PC-9 (cell line): ENCODE measurements around the gene DHRS4. TPM values are rescaled to one million over a fixed set of nuclear protein-coding genes. Genes with fewer than 3 reads are reported as not detected.
"Not testable (repeated sequence)": the region's sequence is repeated elsewhere in the genome, so short reads cannot be mapped to it uniquely, and the experiment has no call there.

ENCODE experiments used
- BruUV-seq: library from RNA; stranded (reverse); fragments of 400-500 nt; replicated peaks from 2 replicates; lab custom pipeline; 2021; lab: Mats Ljungman, UMichigan
- CTCF ChIA-PET: fragments of 300-600 bp; sonication (Branson Sonifier 250); formaldehyde crosslinking; loops from one replicate; lab custom pipeline; 2022; ENCODE audit warnings: antibody characterized with exemption; lab: Charles Lee
- POLR2A ChIA-PET: fragments of 300-600 bp; sonication (Branson Sonifier 250); formaldehyde crosslinking; loops from one replicate; lab custom pipeline; 2022; ENCODE audit warnings: antibody characterized with exemption; ENCODE audit not compliant: unreplicated experiment; lab: Charles Lee
- DNase-seq, 2 experiments: peaks; one replicate each; pipeline versions ENCODE4 v3.0.0 to v3.0.0-alpha.2; 2015 to 2022; ENCODE audit warnings: mixed read lengths in 1 of 2
- H2AFZ ChIP-seq: fragments of 200-600 bp; sonication (generic); 2 replicates; pipeline ENCODE4 v1.8.1; 2017; ENCODE audit warnings: antibody characterized with exemption
- H3F3A ChIP-seq: fragments of 200-600 bp; sonication (generic); 2 replicates; pipeline ENCODE4 v1.8.1; 2017; ENCODE audit warnings: antibody characterized with exemption, mild to moderate bottlenecking, low read depth; ENCODE audit not compliant: insufficient read depth
- H3K27ac ChIP-seq: fragments of 200-600 bp; sonication (generic); 2 replicates; pipeline ENCODE4 v1.6.1; 2016; ENCODE audit warnings: mixed run types
- H3K27me3 ChIP-seq: fragments of 200-600 bp; sonication (generic); 2 replicates; pipeline ENCODE4 v1.6.1; 2016; ENCODE audit warnings: low read depth, mixed run types; ENCODE audit not compliant: insufficient read depth
- H3K36me3 ChIP-seq: fragments of 200-600 bp; sonication (generic); 2 replicates; pipeline ENCODE4 v1.6.1; 2016; ENCODE audit warnings: low read depth, mixed run types
- H3K4me1 ChIP-seq: fragments of 200-600 bp; sonication (generic); replicated peaks from 2 replicates; pipeline ENCODE4 v1.6.1; 2016; ENCODE audit warnings: mixed run types; ENCODE audit not compliant: insufficient read depth
- H3K4me2 ChIP-seq: fragments of 200-600 bp; sonication (generic); 2 replicates; pipeline ENCODE4 v1.6.1; 2017; ENCODE audit warnings: mixed run types
- H3K4me3 ChIP-seq: fragments of 200-600 bp; sonication (generic); 2 replicates; pipeline ENCODE4 v1.6.1; 2016; ENCODE audit warnings: mixed run types
- H3K79me2 ChIP-seq: fragments of 200-600 bp; sonication (generic); 2 replicates; pipeline ENCODE4 v1.6.1; 2017; ENCODE audit warnings: low read depth, mixed run types
- H3K9me2 ChIP-seq: fragments of 200-600 bp; sonication (generic); 2 replicates; pipeline ENCODE4 v1.8.1; 2017; ENCODE audit warnings: mild to moderate bottlenecking; ENCODE audit not compliant: insufficient read depth
- H3K9me3 ChIP-seq: fragments of 200-600 bp; sonication (generic); 2 replicates; pipeline ENCODE4 v1.8.1; 2016; ENCODE audit warnings: low read depth; ENCODE audit not compliant: insufficient read depth
- H4K20me1 ChIP-seq: fragments of 200-600 bp; sonication (generic); 2 replicates; pipeline ENCODE4 v1.8.1; 2017; ENCODE audit not compliant: insufficient read depth
- CTCF ChIP-seq: fragments of 200-600 bp; sonication (generic); conservative IDR thresholded peaks from 2 replicates; pipeline ENCODE4 v1.6.1; 2017; ENCODE audit warnings: mixed run types, antibody characterized with exemption, mild to moderate bottlenecking, moderate library complexity
- EZH2 ChIP-seq: fragments of 200-600 bp; sonication (generic); IDR thresholded peaks from 2 replicates; pipeline ENCODE4 v1.8.0; 2017; ENCODE audit warnings: antibody characterized with exemption, low read depth
- intact Hi-C: fragments of 100-400 bp; cut with micrococcal nuclease; formaldehyde crosslinking; loops from one replicate; pipeline ENCODE4 v1.10.0; 2022; ENCODE audit not compliant: unreplicated experiment
- total RNA-seq: library from RNA; stranded (reverse); gene quantifications from 2 replicates; pipeline ENCODE4 v1.2.3, GENCODE V29; 2021

DHRS4 gene
- total RNA-seq, 1 experiment from 2014 or later: 17.6 TPM

- ChIA-PET POLR2A (no interaction called here), CTCF (interaction anchor here (0.7 kb wide), 1 partner anchor 26 kb away, joined by 3 read pairs; no protein-coding TSS in a partner anchor)
- Histone ChIP-seq H3K36me3 (no peaks in the 10 kb centered on the region), H3K79me2 (no peaks in the 10 kb centered on the region), H3K9me3 (no peaks in the 10 kb centered on the region), H2AFZ (no peak overlapping the region), H3K9me2 (no peaks in the 10 kb centered on the region), H3K4me3 (no peak overlapping the region), H3K27ac (no peak overlapping the region), H3K27me3 (no peaks in the 10 kb centered on the region), H3F3A (no peaks in the 10 kb centered on the region), H3K4me1 (no peaks in the 10 kb centered on the region), H4K20me1 (no peaks in the 10 kb centered on the region), H3K4me2 (no peak overlapping the region)
- TF ChIP-seq CTCF (no peak), EZH2 (no peak)
- intact Hi-C loops: no loop called here
- no TSS peak for BruUV-seq
- no peak for DNase-seq
These were observed 57.5 kb downstream of the DHRS4 start for GRCh38 chr14:24011051-24011450.

GRCh38 chr14:24012726-24013273, 59.2 kb downstream of the DHRS4 start:
- intact Hi-C loops, H3K27ac ChIP-seq, H3K4me3 ChIP-seq, H3K36me3 ChIP-seq, H3K9me2 ChIP-seq, BruUV-seq, H2AFZ ChIP-seq, H3K9me3 ChIP-seq, H3K4me1 ChIP-seq, H3K4me2 ChIP-seq, DNase-seq, H3F3A ChIP-seq, CTCF ChIA-PET, POLR2A ChIA-PET, H3K27me3 ChIP-seq, H3K79me2 ChIP-seq, H4K20me1 ChIP-seq: not testable (repeated sequence)

GRCh38 chr14:24013654-24014514, 60.3 kb downstream of the DHRS4 start:
- no peaks in the 10 kb centered on the region for H3K79me2 ChIP-seq
- no peaks in the 10 kb centered on the region for H3K9me3 ChIP-seq
- no peak overlapping the region for H3K4me2 ChIP-seq
- BruUV-seq: no TSS peak
- no peaks in the 10 kb centered on the region for H3K9me2 ChIP-seq
- H3K27ac ChIP-seq: no peak overlapping the region
- H4K20me1 ChIP-seq: no peaks in the 10 kb centered on the region
- peak; percentile 37 to 40 for DNase-seq
- POLR2A ChIA-PET: no interaction called here
- no peak overlapping the region for H2AFZ ChIP-seq
- intact Hi-C loops: loop anchor here (1.0 to 2.0 kb wide), 4 partner anchors 23 to 95 kb away; no protein-coding TSS in a partner anchor
- no peaks in the 10 kb centered on the region for H3K27me3 ChIP-seq
- no peaks in the 10 kb centered on the region for H3F3A ChIP-seq
- CTCF ChIA-PET: no interaction called here
- H3K36me3 ChIP-seq: no peaks in the 10 kb centered on the region
- no peak overlapping the region for H3K4me3 ChIP-seq
- no peaks in the 10 kb centered on the region for H3K4me1 ChIP-seq
- TF ChIP-seq EZH2: no peak
- TF ChIP-seq CTCF: peak; percentile 85

- DNase-seq, H3K36me3 ChIP-seq, H3K4me3 ChIP-seq, H3K27me3 ChIP-seq, H3K9me2 ChIP-seq, H3K27ac ChIP-seq, H3K79me2 ChIP-seq, BruUV-seq, H3F3A ChIP-seq, H3K4me2 ChIP-seq, H2AFZ ChIP-seq, H4K20me1 ChIP-seq, H3K4me1 ChIP-seq, POLR2A ChIA-PET, H3K9me3 ChIP-seq, CTCF ChIA-PET: not testable (repeated sequence)
- intact Hi-C loops: loop anchor here (2.0 kb wide), 3 partner anchors 21 to 93 kb away; no protein-coding TSS in a partner anchor
These were observed 62.2 kb downstream of the DHRS4 start for GRCh38 chr14:24015745-24016144.
